SK-N-MC (cell line): Measurements from ENCODE around the gene KCNAB1.
A peak's percentile ranks its signal among the peaks of the same experiment; 100 is the strongest.

Source experiments
- DNase-seq: peaks from one replicate; pipeline ENCODE4 v3.0.0-alpha.2; 2011; ENCODE audit warnings: low read depth, low spot score
- H3K27ac ChIP-seq: fragments of 200-600 bp; sonication (generic); 2 replicates; pipeline ENCODE4 v1.5.1; 2016; ENCODE audit warnings: mixed run types
- H3K36me3 ChIP-seq: fragments of 200-600 bp; sonication (generic); 2 replicates; pipeline ENCODE4 v1.6.1; 2017; ENCODE audit warnings: antibody characterized with exemption, low read length, mixed read lengths; ENCODE audit not compliant: insufficient read depth
- H3K4me3 ChIP-seq: fragments of 200-600 bp; sonication (generic); 2 replicates; pipeline ENCODE4 v1.5.1; 2016
- H3K9ac ChIP-seq: fragments of 200-600 bp; sonication (generic); 2 replicates; pipeline ENCODE4 v1.8.0; 2017; ENCODE audit warnings: mixed run types, mixed read lengths; ENCODE audit not compliant: insufficient read length
- H3K9me3 ChIP-seq: fragments of 200-600 bp; sonication (generic); 2 replicates; pipeline ENCODE4 v1.6.1; 2017; ENCODE audit warnings: low read depth, mild to moderate bottlenecking, antibody characterized with exemption, low read length, moderate library complexity, mixed read lengths
- EZH2 ChIP-seq: fragments of 200-600 bp; sonication (generic); IDR thresholded peaks from one replicate; pipeline ENCODE4 v1.6.1; 2017; ENCODE audit warnings: antibody characterized with exemption
- FOXP2 ChIP-seq: optimal IDR thresholded peaks from 2 replicates; pipeline ENCODE3; 2011; ENCODE audit warnings: mild to moderate bottlenecking, moderate library complexity; ENCODE audit not compliant: insufficient read depth; ENCODE audit errors: extremely low read length, control extremely low read depth
- POLR2AphosphoS5 ChIP-seq: IDR thresholded peaks from 2 replicates; pipeline ENCODE4 v1.6.1; 2012; ENCODE audit warnings: mild to moderate bottlenecking, low read depth, low read length, borderline replicate concordance

Gene KCNAB1

GRCh38 chr3:156373654-156374053 lies 253.3 kb downstream of the KCNAB1 start:
- no peak overlapping the region for H3K9ac ChIP-seq
- TF ChIP-seq POLR2AphosphoS5: no peak
- no peak for TF ChIP-seq FOXP2
- TF ChIP-seq EZH2: no peak
- H3K9me3 ChIP-seq: no peaks in the 10 kb centered on the region
- H3K36me3 ChIP-seq: no peaks in the 10 kb centered on the region
- H3K27ac ChIP-seq: peak overlapping the region; percentile 44; the same call in 1 of the 2 replicates
- no peak overlapping the region for H3K4me3 ChIP-seq
- no peak for DNase-seq

DNA sequence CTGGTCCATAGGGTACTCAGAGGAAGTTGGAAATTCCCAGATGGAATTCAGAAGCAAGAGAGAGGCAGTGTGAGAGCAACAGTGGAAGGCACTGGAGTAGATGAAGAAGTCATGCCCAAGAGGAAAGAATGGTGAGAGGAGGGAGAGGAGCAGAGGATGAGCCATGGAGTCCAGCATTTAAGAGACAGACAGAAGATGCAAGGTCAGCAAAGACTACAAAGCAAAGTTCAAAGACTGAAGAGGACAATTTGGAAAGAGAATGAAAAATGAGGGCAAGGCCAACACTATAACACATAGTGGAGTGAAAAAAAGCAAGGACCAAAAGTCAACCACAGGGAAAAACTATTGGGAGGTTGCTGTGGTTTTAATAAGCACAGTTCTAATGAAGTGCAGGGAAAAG lies 255.8 kb downstream of the KCNAB1 start:
- Histone ChIP-seq H3K36me3 (no peaks in the 10 kb centered on the region), H3K4me3 (no peak overlapping the region), H3K9ac (no peak overlapping the region), H3K9me3 (no peaks in the 10 kb centered on the region), H3K27ac (no peak overlapping the region)
- no peak for DNase-seq
- no peak for TF ChIP-seq FOXP2
- no peak for TF ChIP-seq EZH2
- TF ChIP-seq POLR2AphosphoS5: no peak

- no peak for TF ChIP-seq POLR2AphosphoS5
- TF ChIP-seq FOXP2: no peak
- no peak for TF ChIP-seq EZH2
- Histone ChIP-seq H3K4me3 (no peak overlapping the region), H3K9ac (no peak overlapping the region), H3K36me3 (no peaks in the 10 kb centered on the region), H3K27ac (no peak overlapping the region), H3K9me3 (no peaks in the 10 kb centered on the region)
- no peak for DNase-seq
Measured at GRCh38 chr3:156377266-156377665, 256.9 kb downstream of the KCNAB1 start.

DNA sequence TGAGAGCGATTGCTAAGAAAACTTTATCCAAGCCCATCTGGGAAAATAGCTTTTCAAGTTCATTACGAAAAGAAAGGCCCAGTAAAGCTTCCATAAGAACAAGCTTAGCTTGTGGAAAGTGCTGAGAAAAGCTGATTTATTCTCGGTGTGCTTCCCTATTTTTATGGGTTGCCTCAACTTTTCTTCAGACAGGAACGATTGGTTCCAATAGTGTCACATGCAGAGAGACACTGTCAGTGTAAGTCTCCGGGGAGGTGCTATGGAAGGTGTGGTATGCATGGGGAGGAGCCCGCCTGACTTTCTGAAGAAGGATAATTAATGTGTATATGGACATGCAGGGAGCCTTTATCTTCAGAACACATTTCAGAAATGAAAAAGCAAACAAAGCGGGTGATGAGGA lies 257.3 kb downstream of the KCNAB1 start:
- no peaks in the 10 kb centered on the region for H3K9me3 ChIP-seq
- DNase-seq: no peak
- H3K4me3 ChIP-seq: no peak overlapping the region
- TF ChIP-seq FOXP2 (no peak), POLR2AphosphoS5 (no peak), EZH2 (no peak)
- no peak overlapping the region for H3K27ac ChIP-seq
- no peaks in the 10 kb centered on the region for H3K36me3 ChIP-seq
- no peak overlapping the region for H3K9ac ChIP-seq

DNA sequence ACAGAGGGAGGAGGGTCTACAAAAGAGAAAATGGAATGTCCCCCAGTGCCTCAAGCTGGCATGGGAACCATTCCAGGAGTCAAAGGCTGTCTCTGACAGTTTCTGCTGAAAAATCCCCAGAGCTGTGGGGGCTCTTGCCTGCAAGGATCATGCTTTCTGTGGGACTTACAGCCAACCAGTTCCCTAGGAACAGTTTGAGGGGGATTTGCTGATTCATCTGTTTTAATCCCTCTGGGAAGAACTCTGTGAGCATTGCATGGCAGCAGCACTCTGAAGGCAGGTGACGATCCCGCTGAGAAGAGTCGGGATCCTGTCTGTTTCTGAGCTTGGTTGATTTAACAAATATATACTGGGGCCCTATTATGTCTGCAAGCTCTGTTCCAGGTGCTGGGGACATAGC lies 258.5 kb downstream of the KCNAB1 start:
- Histone ChIP-seq H3K4me3 (no peak overlapping the region), H3K36me3 (no peaks in the 10 kb centered on the region), H3K9ac (no peak overlapping the region), H3K27ac (no peak overlapping the region), H3K9me3 (no peaks in the 10 kb centered on the region)
- DNase-seq: no peak
- TF ChIP-seq POLR2AphosphoS5: no peak
- no peak for TF ChIP-seq FOXP2
- no peak for TF ChIP-seq EZH2

DNA sequence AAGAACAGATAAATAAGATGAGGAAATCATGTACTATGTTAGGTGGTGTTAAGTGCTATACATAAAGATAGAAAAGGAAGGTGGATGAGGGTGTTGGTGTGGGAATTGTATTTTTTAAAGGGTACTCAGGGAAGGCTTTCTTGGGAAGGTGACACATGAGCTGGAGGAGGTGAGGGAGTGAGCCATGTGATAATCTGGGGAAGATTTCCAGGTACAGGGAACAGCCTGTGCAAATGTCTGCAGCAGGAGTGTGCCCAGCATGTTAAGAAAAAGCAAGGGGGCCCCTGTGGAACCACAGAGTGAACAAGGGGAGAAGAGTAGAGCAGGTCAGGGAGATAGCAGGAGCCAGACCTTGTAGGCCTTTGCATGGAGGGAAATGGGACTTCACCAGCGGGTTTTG lies 258.9 kb downstream of the KCNAB1 start:
- Histone ChIP-seq H3K4me3 (no peak overlapping the region), H3K9me3 (no peaks in the 10 kb centered on the region), H3K27ac (no peak overlapping the region), H3K9ac (no peak overlapping the region), H3K36me3 (no peaks in the 10 kb centered on the region)
- no peak for DNase-seq
- TF ChIP-seq EZH2: no peak
- TF ChIP-seq FOXP2: no peak
- no peak for TF ChIP-seq POLR2AphosphoS5

GRCh38 chr3:156381253-156381652 lies 260.9 kb downstream of the KCNAB1 start:
- Histone ChIP-seq H3K36me3 (no peaks in the 10 kb centered on the region), H3K9me3 (no peaks in the 10 kb centered on the region), H3K4me3 (no peak overlapping the region), H3K27ac (no peak overlapping the region), H3K9ac (no peak overlapping the region)
- no peak for DNase-seq
- no peak for TF ChIP-seq EZH2
- TF ChIP-seq FOXP2: no peak
- no peak for TF ChIP-seq POLR2AphosphoS5

GRCh38 chr3:156382458-156383346 lies 262.3 kb downstream of the KCNAB1 start:
- DNase-seq: no peak
- no peak overlapping the region for H3K27ac ChIP-seq
- no peaks in the 10 kb centered on the region for H3K9me3 ChIP-seq
- no peak overlapping the region for H3K9ac ChIP-seq
- TF ChIP-seq EZH2 (no peak), POLR2AphosphoS5 (no peak), FOXP2 (no peak)
- no peaks in the 10 kb centered on the region for H3K36me3 ChIP-seq
- H3K4me3 ChIP-seq: no peak overlapping the region
